CD4-positive, alpha-beta T cell (primary cell): ENCODE measurements around the gene BTG2. TPM values are rescaled to one million over a fixed set of nuclear protein-coding genes. Genes with fewer than 3 reads are reported as not detected.
"Not testable (repeated sequence)": the region's sequence is repeated elsewhere in the genome, so short reads cannot be mapped to it uniquely, and the experiment has no call there.

ENCODE experiments used
- ATAC-seq: fragments of 200-7000 bp; cut with Tn5 transposase; one replicate; pipeline ENCODE4 v1.10.0; 2022; ENCODE audit warnings: mild to moderate bottlenecking; ENCODE audit not compliant: poor library complexity
- CTCF ChIA-PET: fragments of 350-600 bp; sonication (Branson Sonifier 250); formaldehyde crosslinking; loops from one replicate; lab custom pipeline; 2021; ENCODE audit warnings: antibody characterized with exemption, inconsistent platforms; lab: Charles Lee
- POLR2A ChIA-PET: fragments of 350-600 bp; sonication (Branson Sonifier 250); formaldehyde crosslinking; loops from one replicate; lab custom pipeline; 2021; ENCODE audit warnings: antibody characterized with exemption, inconsistent platforms; lab: Charles Lee
- DNase-seq, 14 experiments: peaks; one replicate each; pipeline ENCODE4 v3.0.0-alpha.2; 2013 to 2020; ENCODE audit warnings: mixed read lengths in 2 of 14
- H3K27ac ChIP-seq, 2 donors: one replicate each; pipeline versions ENCODE4 v1.5.1 to v1.7.0; 2013; ENCODE audit warnings: low read length in 2 of 2, low read depth in 1 of 2, mild to moderate bottlenecking in 1 of 2
- H3K27me3 ChIP-seq, 2 experiments: 1 replicate in 1 of 2; 2 replicates in 1 of 2; pipeline versions ENCODE4 v1.6.1 to v1.7.0; 2013; ENCODE audit warnings: low read length in 2 of 2, control low read depth in 1 of 2, mild to moderate bottlenecking in 1 of 2, moderate library complexity in 1 of 2; ENCODE audit not compliant: insufficient read depth in 2 of 2, control insufficient read depth in 1 of 2
- H3K36me3 ChIP-seq: one replicate; pipeline ENCODE4 v1.6.1; 2013; ENCODE audit warnings: low read length, control low read depth; ENCODE audit not compliant: insufficient read depth
- H3K4me1 ChIP-seq: one replicate; pipeline ENCODE4 v1.6.1; 2013; ENCODE audit warnings: low read length, control low read depth; ENCODE audit not compliant: insufficient read depth
- H3K4me3 ChIP-seq: one replicate; pipeline ENCODE4 v1.5.1; 2013; ENCODE audit warnings: mild to moderate bottlenecking, low read length, moderate library complexity
- H3K9me3 ChIP-seq, 2 experiments: 1 replicate in 1 of 2; 2 replicates in 1 of 2; pipeline versions ENCODE4 v1.6.1 to v1.7.0; 2013; ENCODE audit warnings: low read length in 2 of 2, mild to moderate bottlenecking in 2 of 2, control low read depth in 1 of 2, moderate library complexity in 1 of 2; ENCODE audit not compliant: control insufficient read depth in 1 of 2, insufficient read depth in 1 of 2
- H3K27ac Mint-ChIP-seq: one replicate; pipeline ENCODE4 v1.8.0; 2020; ENCODE audit warnings: mixed read lengths
- H3K27me3 Mint-ChIP-seq: one replicate; pipeline ENCODE4 v1.8.0; 2021; ENCODE audit warnings: mixed read lengths
- H3K36me3 Mint-ChIP-seq: one replicate; pipeline ENCODE4 v1.8.0; 2021; ENCODE audit warnings: low read depth, mixed read lengths
- H3K4me1 Mint-ChIP-seq: one replicate; pipeline ENCODE4 v1.8.0; 2021; ENCODE audit warnings: low read depth, mixed read lengths
- H3K4me3 Mint-ChIP-seq: one replicate; pipeline ENCODE4 v1.8.0; 2020; ENCODE audit warnings: mild to moderate bottlenecking, mixed read lengths
- H3K9me3 Mint-ChIP-seq: one replicate; pipeline ENCODE4 v1.8.0; 2020; ENCODE audit warnings: mixed read lengths
- intact Hi-C, 2 experiments: fragments of 100-400 bp; cut with DNase I in 1 of 2; cut with micrococcal nuclease in 1 of 2; formaldehyde crosslinking; loops; one replicate each; pipeline versions ENCODE4 v1.15.1 to v1.9.0; 2023 to 2025; cut with DNase I, micrococcal nuclease
- total RNA-seq, 174 experiments: library from RNA in 2 of 174; stranded (reverse) in 2 of 174; gene quantifications; one replicate each; pipeline ENCODE4 v1.2.3 and lab custom pipeline; 2021 to 2026
- TF ChIP-seq, protein P1 (sequence below): fragments of 200-600 bp; IDR thresholded peaks from one replicate; pipeline ENCODE4 v1.8.0; 2022; ENCODE audit warnings: antibody characterized with exemption, mild to moderate bottlenecking

BTG2 gene
- total RNA-seq, 2 experiments from 2014 or later, result 802 to 849 TPM

DNA sequence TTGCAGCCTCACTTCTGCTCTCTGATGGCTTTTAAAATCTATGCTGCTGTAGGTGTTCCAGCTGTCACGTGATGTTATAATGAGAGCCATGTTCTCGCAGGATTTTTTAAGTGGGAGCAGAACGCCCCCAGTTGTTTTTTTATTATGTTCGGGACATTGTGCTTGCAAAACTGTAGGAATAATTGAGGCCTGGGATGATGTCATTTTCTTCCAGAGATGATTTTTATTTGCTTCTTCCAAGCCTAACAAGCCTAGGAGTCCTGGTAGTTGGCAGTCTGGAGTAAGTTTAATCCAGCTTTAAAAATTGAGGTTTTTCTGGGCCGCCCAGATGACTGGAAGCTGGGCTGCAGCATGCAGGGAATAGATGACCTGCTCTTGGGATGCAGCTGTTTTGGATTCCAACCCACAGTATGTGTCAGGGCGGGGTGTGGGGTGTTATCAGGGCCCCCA lies 41.2 kb upstream of the BTG2 start:
- no peaks in the 10 kb centered on the region for H3K36me3 Mint-ChIP-seq
- TF ChIP-seq, protein P1, sequence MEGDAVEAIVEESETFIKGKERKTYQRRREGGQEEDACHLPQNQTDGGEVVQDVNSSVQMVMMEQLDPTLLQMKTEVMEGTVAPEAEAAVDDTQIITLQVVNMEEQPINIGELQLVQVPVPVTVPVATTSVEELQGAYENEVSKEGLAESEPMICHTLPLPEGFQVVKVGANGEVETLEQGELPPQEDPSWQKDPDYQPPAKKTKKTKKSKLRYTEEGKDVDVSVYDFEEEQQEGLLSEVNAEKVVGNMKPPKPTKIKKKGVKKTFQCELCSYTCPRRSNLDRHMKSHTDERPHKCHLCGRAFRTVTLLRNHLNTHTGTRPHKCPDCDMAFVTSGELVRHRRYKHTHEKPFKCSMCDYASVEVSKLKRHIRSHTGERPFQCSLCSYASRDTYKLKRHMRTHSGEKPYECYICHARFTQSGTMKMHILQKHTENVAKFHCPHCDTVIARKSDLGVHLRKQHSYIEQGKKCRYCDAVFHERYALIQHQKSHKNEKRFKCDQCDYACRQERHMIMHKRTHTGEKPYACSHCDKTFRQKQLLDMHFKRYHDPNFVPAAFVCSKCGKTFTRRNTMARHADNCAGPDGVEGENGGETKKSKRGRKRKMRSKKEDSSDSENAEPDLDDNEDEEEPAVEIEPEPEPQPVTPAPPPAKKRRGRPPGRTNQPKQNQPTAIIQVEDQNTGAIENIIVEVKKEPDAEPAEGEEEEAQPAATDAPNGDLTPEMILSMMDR, result no peak
- peaks cover 16% of the 10 kb centered on the region for H3K4me1 ChIP-seq
- intact Hi-C loops, result loop anchor here (10.0 kb wide), 2 partner anchors 361 to 861 kb away; partner anchors contain the start of gene ATP2B4 (in 1 of the 2)
- DNase-seq (no peak), ATAC-seq (no peak)
- peaks cover 11% of the 10 kb centered on the region for H3K4me1 Mint-ChIP-seq
- peaks cover 13% of the 10 kb centered on the region for H3K27me3 Mint-ChIP-seq
- CTCF ChIA-PET, result interaction anchor here (0.6 kb wide), 1 partner anchor 232 kb away, joined by 3 read pairs; no protein-coding TSS in a partner anchor
- H3K9me3 Mint-ChIP-seq, result no peaks in the 10 kb centered on the region
- no peaks in the 10 kb centered on the region for H3K27me3 ChIP-seq
- H3K27ac ChIP-seq, result no peak overlapping the region
- POLR2A ChIA-PET, result interaction anchor here (1.2 kb wide), 1 partner anchor 57 kb away, joined by 3 read pairs; no protein-coding TSS in a partner anchor
- no peaks in the 10 kb centered on the region for H3K9me3 ChIP-seq
- no peak overlapping the region for H3K4me3 ChIP-seq
- no peak overlapping the region for H3K27ac Mint-ChIP-seq
- no peak overlapping the region for H3K4me3 Mint-ChIP-seq
- H3K36me3 ChIP-seq, result no peaks in the 10 kb centered on the region

DNA sequence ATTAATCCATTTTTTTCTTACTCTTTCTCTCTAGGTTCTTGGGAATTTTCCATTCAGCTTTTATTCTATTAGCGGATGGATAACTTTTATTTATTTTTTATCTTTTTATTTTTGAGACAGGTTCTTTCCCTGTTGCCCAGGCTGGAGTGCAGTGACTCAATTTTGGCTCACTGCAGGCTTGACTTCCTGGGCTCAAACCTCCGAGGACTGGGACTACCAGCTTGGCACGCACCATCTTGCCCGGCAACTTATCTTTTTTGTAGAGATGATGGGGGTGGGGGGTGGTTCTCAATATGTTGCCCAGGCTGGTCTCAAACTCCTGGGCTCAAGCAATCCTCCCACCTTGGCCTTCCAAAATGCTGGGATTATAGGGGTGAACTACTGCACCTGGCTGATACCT lies 39.8 kb upstream of the BTG2 start:
- ATAC-seq (no peak), DNase-seq (no peak)
- ChIA-PET POLR2A (no interaction called here), CTCF (interaction anchor here (0.6 to 1.4 kb wide), 2 partner anchors 98 to 222 kb away, joined by 4 to 6 read pairs; no protein-coding TSS in a partner anchor)
- peaks cover 11% of the 10 kb centered on the region for H3K4me1 Mint-ChIP-seq
- peaks cover 6% of the 10 kb centered on the region for H3K27me3 Mint-ChIP-seq
- Histone ChIP-seq H3K27ac (no peak overlapping the region), H3K27me3 (no peaks in the 10 kb centered on the region), H3K36me3 (no peaks in the 10 kb centered on the region), H3K4me1 (peaks cover 26% of the 10 kb centered on the region), H3K4me3 (no peak overlapping the region), H3K9me3 (no peaks in the 10 kb centered on the region)
- TF ChIP-seq, protein P1, result no peak
- no peaks in the 10 kb centered on the region for H3K9me3 Mint-ChIP-seq
- intact Hi-C loops, result loop anchor here (5.0 to 10.0 kb wide), 3 partner anchors 359 to 859 kb away; partner anchors contain the start of gene ATP2B4 (in 1 of the 2)
- no peaks in the 10 kb centered on the region for H3K36me3 Mint-ChIP-seq
- no peak overlapping the region for H3K4me3 Mint-ChIP-seq
- H3K27ac Mint-ChIP-seq, result no peak overlapping the region

DNA sequence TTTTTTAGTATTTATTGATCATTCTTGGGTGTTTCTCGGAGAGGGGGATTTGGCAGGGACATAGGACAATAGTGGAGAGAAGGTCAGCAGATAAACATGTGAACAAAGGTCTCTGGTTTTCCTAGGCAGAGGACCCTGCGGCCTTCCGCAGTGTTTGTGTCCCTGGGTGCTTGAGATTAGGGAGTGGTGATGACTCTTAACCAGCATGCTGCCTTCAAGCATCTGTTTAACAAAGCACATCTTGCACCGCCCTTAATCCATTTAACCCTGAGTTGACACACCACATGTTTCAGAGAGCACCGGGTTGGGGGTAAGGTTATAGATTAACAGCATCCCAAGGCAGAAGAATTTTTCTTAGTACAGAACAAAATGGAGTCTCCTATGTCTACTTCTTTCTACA lies 39.2 kb upstream of the BTG2 start:
- CTCF ChIA-PET, result interaction anchor here (1.4 to 15.3 kb wide), 2 partner anchors 74 to 222 kb away, joined by 6 to 462 read pairs; no protein-coding TSS in a partner anchor

More for the DNA sequence above, 39.2 kb upstream of the BTG2 start:
- not testable (repeated sequence) for H3K4me3 ChIP-seq, H3K27me3 ChIP-seq, ATAC-seq, H3K27ac ChIP-seq, H3K9me3 ChIP-seq, H3K4me3 Mint-ChIP-seq, H3K36me3 Mint-ChIP-seq, H3K36me3 ChIP-seq, H3K27ac Mint-ChIP-seq, H3K27me3 Mint-ChIP-seq, H3K9me3 Mint-ChIP-seq, DNase-seq
- intact Hi-C loops, result loop anchor here (2.0 to 10.0 kb wide), 4 partner anchors 359 to 863 kb away; partner anchors contain the start of gene ATP2B4 (in 1 of the 2)
- peaks cover 17% of the 10 kb centered on the region for H3K4me1 Mint-ChIP-seq
- peaks cover 32% of the 10 kb centered on the region for H3K4me1 ChIP-seq
- POLR2A ChIA-PET, result interaction anchor here (3.3 kb wide), 1 partner anchor 24 kb away, joined by 24 read pairs; no protein-coding TSS in a partner anchor
